ENCODE data around the gene TRMU. TPM values are rescaled to one million over a fixed set of nuclear protein-coding genes. Genes with fewer than 3 reads are reported as not detected.

Gene TRMU
- total and polyA plus RNA-seq, 2 experiments from 2014 or later, result 48.3 to 70.4 TPM

GRCh38 chr22:46365166-46365624, 29.7 kb downstream of the TRMU start:
- H3K9me3 Mint-ChIP-seq, result no peaks in the 10 kb centered on the region; the same call in 2 of the 3 replicates
- H3K27ac Mint-ChIP-seq, result no peak overlapping the region
- ATAC-seq (no peak), DNase-seq (ENCODE audit: low spot score) (no peak)
- Histone ChIP-seq H2AFZ (no peak overlapping the region), H3K79me2 (replicated peaks; ENCODE audit: insufficient read depth) (no peaks in the 10 kb centered on the region), H3K36me3 (ENCODE audit: insufficient read depth) (no peaks in the 10 kb centered on the region), H3K27ac (ENCODE audit: low read depth) (no peak overlapping the region), H3F3A (replicated peaks; ENCODE audit: low read depth) (0 out of 2 replicates have a peak, but pooled peaks cover 4% of the 10 kb centered on the region), H4K20me1 (replicated peaks; ENCODE audit: insufficient read depth) (peaks cover 5% of the 10 kb centered on the region; the same call in 1 of the 2 replicates), H3K4me3 (no peak overlapping the region), H3K27me3 (ENCODE audit: insufficient read depth) (no peaks in the 10 kb centered on the region), H3K4me1 (ENCODE audit: insufficient read depth) (peaks cover 4% of the 10 kb centered on the region; the same call in 1 of the 2 replicates), H3K9me2 (ENCODE audit: insufficient read depth) (no peaks in the 10 kb centered on the region), H3K4me2 (no peak overlapping the region)
- peaks cover 8% of the 10 kb centered on the region; the same call in 2 of the 3 replicates for H3K36me3 Mint-ChIP-seq (ENCODE audit: low read depth)
- peaks cover 2% of the 10 kb centered on the region for H3K27me3 Mint-ChIP-seq (ENCODE audit: insufficient read depth, low read depth, poor library complexity)
- TF ChIP-seq ETS1 (IDR thresholded peaks at IDR 0.05), result no peak
- no peak for TF ChIP-seq ZNF462 (CRISPR knock-in tag; IDR thresholded peaks at IDR 0.05)
- TF ChIP-seq ZNF114 (CRISPR knock-in tag; IDR thresholded peaks at IDR 0.05), result no peak
- no peak for TF ChIP-seq NANOG (IDR thresholded peaks at IDR 0.05; ENCODE audit: borderline replicate concordance)
- no peak for TF ChIP-seq STAT1 (IDR thresholded peaks at IDR 0.05; ENCODE audit: unreplicated experiment)
- TF ChIP-seq REST (IDR thresholded peaks at IDR 0.05; ENCODE audit: unreplicated experiment), result no peak
- TF ChIP-seq CREB1 (CRISPR knock-in tag; IDR thresholded peaks at IDR 0.05; ENCODE audit: low read depth), result no peak
- TF ChIP-seq POLR2AphosphoS5 (IDR thresholded peaks at IDR 0.05; ENCODE audit: low read depth), result no peak
- no peak for TF ChIP-seq EZH2 (IDR thresholded peaks at IDR 0.05; ENCODE audit: low read depth, unreplicated experiment)
- no peak for TF ChIP-seq EZH2phosphoT487 (IDR thresholded peaks at IDR 0.05; ENCODE audit: unreplicated experiment)
- TF ChIP-seq ZNF331 (CRISPR knock-in tag; IDR thresholded peaks at IDR 0.05; ENCODE audit: low read depth), result no peak
- TF ChIP-seq JUNB (IDR thresholded peaks at IDR 0.05; ENCODE audit: unreplicated experiment), result no peak
- TF ChIP-seq CTCF (conservative IDR thresholded peaks at IDR 0.05; ENCODE audit: low read depth in 2 of 2), result no peak
- H3K4me3 Mint-ChIP-seq, result no peak overlapping the region
- peaks cover 6% of the 10 kb centered on the region for H3K4me1 Mint-ChIP-seq

Data from GM23338 (cell line).